Daoy (cell line): ENCODE measurements around the gene CTNNA1. TPM values are rescaled to one million over a fixed set of nuclear protein-coding genes. Genes with fewer than 3 reads are reported as not detected.
A peak's percentile ranks its signal among the peaks of the same experiment; 100 is the strongest.
"Not testable (repeated sequence)": the region's sequence is repeated elsewhere in the genome, so short reads cannot be mapped to it uniquely, and the experiment has no call there.

ENCODE experiments used
- DNase-seq: peaks from one replicate; pipeline ENCODE4 v3.0.0-alpha.2; 2015; ENCODE audit warnings: low read depth
- total RNA-seq: library from RNA; depleted of rRNA; stranded (reverse); fragments of >200 nt; shearing (Covaris generic); gene quantifications from 2 replicates; pipeline ENCODE4 v1.2.3, GENCODE V29; 2014; rRNA removed

Gene CTNNA1, protein sequence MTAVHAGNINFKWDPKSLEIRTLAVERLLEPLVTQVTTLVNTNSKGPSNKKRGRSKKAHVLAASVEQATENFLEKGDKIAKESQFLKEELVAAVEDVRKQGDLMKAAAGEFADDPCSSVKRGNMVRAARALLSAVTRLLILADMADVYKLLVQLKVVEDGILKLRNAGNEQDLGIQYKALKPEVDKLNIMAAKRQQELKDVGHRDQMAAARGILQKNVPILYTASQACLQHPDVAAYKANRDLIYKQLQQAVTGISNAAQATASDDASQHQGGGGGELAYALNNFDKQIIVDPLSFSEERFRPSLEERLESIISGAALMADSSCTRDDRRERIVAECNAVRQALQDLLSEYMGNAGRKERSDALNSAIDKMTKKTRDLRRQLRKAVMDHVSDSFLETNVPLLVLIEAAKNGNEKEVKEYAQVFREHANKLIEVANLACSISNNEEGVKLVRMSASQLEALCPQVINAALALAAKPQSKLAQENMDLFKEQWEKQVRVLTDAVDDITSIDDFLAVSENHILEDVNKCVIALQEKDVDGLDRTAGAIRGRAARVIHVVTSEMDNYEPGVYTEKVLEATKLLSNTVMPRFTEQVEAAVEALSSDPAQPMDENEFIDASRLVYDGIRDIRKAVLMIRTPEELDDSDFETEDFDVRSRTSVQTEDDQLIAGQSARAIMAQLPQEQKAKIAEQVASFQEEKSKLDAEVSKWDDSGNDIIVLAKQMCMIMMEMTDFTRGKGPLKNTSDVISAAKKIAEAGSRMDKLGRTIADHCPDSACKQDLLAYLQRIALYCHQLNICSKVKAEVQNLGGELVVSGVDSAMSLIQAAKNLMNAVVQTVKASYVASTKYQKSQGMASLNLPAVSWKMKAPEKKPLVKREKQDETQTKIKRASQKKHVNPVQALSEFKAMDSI
- total RNA-seq: 255 and 285 TPM in 2 replicates

DNA sequence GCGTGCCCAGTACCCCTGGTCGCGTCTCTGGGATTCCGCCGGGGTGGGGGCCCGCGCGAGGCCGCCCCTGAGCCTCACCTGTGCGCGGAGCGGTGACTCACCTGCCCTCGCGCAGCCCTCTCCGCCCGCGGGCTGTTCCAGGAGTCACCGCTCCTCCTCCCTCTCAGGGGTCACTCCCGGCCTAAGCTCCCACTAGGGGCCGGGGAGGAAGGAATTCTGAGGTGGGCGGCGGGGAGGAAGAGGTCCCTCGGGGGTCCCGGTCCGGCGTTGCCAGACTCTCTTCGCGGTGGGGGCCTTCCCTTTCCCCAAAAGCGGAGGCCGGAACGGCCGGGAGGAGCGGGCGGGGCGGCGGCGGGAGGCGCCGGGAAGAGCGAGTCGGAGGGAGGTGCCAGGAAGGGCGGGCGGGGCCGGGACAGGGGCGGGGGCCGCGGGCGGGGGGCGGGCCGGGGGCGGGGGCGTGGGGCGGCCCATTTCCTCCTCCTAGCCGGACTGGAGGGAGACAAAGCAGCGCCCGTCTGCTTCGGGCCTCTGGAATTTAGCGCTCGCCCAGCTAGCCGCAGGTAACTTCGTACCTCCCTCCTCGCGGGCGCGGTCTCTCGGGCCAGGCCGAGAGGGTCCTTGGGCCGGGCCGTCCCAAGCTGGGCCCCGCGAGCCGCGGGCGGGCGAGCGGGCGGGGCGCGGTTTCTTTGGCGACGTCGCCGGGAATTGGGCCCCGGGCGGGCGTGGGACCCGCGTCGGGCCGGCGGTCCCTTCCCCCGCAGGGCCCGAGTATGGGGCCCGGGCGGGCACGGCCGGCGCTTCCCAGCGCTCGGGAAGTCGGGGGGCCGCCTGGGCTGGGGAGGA lies at the start of gene CTNNA1:
Gene CTNNA1 (plus strand): TSS at position 475 of the 843 bp plus-strand sequence. CDS start 28,500 bp downstream, outside the sequence.
- peak; percentile 84 for DNase-seq

DNA sequence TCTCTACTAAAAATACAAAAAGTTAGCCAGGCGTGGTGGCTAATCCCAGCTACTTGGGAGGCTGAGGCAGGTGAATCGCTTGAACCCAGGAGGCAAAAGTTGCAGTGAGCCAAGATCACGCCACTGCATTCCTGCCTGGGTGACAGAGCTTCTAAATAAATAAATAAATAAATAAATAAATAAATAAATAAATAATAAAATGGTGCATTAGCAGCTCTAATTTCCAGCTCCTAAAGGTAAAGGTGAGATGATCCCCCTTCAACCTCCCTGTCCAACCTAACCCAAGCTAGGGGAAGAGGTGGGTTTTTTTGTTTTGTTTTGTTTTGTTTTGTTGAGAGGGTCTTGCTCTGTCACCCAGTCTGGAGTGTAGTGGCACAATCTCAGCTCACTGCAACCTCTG lies 49.4 kb upstream of the CTNNA1 start:
- DNase-seq: not testable (repeated sequence)

DNA sequence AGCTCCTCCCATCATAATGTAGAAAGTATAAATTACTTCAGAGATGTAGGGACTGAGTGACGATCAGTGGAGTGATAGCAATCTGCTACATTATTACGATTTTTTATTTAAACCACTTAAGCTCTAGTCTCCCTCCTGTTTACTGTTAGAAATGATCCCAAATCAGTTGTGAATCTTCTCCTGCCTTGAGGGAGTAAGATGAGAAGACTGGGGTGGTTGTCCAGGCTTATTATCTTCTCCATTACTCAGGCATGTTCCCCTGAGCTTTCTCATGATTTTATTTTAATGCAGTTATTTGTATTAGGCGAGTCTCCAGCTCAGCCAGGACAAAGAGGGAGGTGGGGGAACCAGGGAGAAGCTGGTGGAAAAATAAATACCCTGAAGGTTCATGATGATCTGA lies 48.2 kb upstream of the CTNNA1 start:
- DNase-seq: no peak

DNA sequence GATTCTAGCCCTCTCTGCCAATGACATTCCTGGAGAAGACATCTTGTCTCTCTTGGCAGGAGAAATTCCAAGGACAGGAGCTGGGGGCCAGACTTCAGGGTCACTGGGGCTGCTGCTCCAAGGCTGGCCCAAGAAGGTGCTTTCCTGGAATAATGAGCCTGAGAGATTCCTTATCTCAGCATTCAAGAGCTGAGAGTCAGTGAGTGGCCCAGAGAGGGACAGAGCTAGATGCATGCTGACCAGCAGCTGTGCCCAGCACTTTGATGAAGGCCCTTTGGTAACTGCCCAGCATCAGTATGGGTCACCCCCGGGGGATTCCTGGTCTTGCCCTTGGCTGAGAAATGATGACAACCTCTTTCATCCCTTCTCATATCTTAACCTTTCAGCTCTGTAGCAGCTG lies 47.7 kb upstream of the CTNNA1 start:
- no peak for DNase-seq

DNA sequence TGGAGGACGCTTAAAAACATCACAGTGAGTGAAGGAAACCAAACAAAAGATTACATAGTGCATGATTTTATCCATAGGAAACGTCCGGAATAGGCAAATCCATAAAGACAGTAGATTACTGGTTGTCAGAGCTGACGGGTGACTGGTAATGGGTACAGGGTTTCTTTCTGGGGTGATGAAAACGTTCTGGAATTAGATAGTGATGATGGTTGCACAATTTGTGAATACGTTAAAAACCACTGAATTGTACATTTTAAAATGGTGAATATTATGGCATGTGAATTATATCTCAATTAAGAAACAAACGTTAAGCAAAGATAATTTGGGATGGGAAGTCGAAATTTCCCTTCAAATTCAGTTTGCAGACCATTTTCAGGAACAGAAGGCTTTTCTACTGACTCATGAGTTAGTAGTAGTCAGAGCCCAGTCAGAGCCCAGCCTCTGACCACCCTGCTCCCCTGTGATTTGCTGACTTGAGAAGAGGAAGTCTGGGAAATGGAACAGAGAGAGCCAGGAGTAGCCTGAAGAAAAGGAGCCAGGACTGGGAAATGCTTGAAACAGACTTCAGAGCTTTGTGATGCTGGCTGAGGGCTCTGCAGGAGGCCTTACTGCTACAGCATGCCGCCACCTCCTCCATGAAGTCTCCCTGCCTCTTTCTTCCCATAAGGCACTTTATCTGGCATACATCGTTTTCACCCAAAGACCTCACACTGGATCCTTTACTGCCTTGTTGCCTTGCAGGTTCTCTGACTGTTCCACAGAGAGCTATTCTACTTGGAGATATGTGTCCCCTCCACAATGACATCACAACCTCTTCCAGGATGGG lies 46.4 kb upstream of the CTNNA1 start:
- peak; percentile 85 for DNase-seq

DNA sequence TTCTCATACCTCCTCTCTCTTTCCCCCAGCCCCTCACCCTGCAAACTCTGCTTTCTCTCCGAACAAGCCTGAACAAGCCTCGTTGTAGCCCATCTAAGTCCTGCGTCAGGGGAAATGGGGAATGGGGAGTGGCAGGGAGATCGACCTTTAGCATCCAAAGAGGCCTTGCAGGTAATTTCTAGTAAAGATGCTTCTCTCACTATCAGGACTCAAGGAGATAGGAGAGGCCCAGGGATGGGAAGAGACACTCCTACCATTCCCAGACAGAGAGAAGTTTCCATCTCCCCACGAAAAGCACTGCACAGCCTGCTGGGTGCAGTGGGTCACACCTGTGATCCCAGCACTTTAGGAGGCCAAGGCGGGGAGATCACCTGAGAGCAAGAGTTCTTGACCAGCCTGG lies 44.4 kb upstream of the CTNNA1 start:
- DNase-seq: no peak

DNA sequence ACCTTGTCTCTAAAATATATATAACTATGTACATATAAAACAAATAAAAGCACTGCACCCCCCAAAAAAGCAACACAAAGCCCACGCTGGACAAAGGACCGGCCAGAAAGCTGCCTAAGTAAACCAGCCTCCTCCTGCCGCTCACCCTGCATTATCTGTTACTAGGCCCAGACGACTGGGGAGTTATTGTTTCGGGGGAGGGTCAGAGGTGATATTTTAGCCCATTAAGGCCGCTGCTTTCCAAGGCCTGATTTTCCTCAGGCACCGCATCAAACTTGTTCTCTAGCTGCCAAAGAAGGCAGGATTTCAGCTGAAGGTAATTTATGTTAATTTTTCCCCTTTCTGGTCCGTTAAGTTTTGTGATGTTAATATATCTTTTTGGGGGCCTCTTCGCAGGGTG lies 44.0 kb upstream of the CTNNA1 start:
- DNase-seq: no peak

DNA sequence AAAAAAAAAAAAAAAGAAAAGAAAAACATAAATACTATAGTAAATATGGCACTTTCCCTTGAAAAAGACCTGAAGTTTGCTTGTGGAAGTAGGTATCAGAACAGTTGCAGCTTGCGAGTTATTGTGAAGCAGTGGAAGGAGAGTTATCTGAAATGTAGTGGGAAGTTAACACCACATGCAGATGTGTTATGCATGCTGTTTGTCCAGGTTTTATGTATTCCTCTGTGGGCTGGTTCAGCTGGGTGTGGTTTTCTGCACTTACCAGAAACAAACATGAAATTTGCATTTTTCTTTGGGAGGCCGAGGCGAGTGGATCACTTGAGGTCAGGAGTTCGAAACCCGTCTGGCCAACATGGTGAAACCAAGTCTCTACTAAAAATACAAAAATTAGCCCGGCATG lies 42.1 kb upstream of the CTNNA1 start:
- no peak for DNase-seq

DNA sequence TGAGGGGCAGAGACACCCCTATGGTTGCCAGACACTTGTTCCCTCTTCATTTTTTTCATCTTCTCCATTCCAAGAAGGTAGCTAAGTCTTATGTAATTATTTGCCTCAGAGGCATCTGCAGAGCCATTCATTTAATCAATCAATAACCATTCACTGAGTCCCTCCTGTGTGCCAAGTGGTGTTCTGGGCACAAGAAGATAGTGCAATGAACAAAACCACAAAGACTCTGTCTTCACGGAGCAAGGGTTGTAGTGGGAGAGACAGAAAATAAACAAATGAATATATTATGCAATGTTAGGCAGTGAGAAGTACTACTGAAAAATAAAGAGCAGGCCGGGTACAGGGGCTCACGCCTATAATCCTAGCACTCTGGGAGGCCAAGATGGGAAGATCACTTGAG lies 41.4 kb upstream of the CTNNA1 start:
- no peak for DNase-seq

DNA sequence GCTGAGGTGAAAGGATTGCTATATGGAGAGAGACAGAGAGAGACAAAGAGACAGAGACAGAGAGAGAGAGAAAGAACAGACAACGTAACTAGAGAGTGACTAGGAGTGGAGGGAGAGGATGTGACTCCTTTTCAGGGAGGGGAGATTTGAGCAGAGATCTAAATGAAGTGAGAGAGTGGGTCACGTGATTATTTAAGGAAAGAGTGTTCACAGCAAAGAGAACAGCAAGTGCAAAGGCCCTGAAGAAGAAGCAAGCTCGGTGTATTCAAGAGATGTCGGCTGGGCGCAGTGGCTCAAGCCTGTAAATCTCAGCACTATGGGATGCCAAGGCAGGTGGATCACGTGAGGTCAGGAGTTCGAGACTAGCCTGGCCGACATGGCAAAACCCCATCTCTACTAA lies 40.9 kb upstream of the CTNNA1 start:
- DNase-seq: no peak

DNA sequence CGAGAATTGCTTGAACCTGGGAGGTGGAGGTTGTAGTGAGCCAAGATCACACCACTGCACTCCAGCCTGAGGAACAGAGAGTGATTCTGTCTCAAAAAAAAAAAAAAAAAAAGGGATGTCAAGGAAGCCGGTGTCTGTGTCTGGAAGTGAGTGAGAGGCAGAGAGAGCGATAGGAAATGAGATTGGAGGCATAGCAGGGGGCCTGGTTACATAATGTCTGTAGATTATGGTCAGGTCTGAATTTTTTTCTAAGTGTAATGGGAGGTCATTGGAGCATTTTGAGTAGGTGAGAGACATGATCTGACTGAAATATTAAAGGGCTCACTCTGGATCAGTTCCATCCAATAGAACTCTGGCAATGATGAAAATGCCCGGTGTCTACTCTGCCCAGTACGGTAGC lies 40.4 kb upstream of the CTNNA1 start:
- no peak for DNase-seq

DNA sequence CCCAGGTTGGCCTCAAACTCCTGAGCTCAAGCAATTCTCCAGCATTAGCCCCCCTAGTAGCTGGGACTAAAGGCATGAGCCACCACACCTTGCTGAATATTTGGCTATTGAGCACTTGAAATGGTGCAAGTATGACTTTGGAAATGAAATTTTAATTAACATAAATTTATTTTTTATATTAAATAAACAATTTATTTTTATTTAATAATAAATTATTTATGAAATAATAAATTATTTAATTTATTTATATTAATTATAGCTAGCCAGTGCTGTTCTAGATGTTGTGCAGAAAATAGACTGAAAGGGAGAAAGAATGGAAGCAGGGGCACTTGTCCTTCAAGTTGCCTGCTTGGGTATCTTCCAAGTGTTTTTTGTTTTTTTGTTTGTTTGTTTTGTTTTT lies 40.0 kb upstream of the CTNNA1 start:
- DNase-seq: no peak

DNA sequence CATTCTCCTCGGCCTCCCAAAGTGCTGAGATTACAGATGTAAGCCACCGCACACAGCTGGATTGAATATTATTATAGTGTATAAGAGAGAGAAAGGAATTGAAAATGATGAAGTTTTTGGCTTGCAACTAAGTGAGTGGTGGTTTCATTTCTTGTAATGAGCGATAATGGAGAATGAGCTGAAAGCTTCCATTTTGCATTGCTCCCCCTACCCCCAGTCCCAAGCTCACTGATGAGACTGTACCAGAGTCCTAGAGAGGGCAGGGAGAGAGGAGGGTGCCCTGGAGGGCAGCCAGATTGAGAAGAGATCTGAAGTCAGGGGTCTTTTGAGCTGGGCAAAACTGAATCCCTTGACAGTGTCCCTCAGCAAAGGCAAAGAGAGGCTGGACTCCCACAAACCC lies 38.5 kb upstream of the CTNNA1 start:
- no peak for DNase-seq

DNA sequence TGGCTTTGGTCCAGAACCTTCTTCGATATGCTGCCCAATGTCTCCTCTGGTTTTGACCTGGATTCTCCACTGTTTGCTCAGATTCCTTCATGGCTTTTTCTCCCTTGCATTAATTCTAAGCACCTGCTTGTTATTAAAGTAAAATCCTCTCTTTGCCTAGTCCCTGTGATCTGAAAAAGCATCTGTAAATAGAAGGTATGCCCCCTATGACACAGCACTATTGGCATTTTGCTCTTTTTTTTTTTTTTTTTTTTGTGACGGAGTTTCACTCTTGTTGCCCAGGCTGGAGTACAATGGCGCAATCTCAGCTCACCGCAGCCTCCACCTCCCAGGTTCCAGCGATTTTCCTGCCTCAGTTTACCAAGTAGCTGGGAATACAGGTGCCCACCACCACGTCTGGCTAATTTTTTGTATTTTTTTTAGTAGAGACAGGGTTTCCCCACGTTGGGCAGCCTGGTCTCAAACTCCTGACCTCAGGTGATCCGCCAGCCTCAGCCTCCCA lies 37.2 kb upstream of the CTNNA1 start:
- not testable (repeated sequence) for DNase-seq

DNA sequence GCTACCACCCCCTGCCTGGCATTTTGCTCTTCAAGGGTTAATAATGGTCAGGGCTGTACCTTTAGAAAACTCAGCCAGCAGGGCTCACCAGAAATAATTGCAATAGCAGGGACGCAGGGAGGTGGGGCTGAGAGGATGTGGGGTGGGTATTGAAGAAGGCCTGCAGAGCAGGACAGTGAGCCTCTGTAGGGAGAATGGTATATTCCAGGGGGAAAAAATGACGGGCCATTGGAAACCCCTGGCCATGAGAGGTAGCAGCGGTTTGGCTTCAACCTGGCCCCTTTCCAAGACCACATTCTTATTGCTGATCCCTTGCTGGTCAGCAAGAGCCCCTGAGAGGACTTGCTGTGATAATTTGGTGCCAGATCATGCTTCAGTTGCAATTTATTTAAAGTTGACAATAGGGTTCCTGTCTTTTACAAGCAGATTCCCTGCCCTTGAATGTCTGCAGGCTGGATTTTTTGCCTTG lies 36.7 kb upstream of the CTNNA1 start:
- peak; percentile 28 for DNase-seq

DNA sequence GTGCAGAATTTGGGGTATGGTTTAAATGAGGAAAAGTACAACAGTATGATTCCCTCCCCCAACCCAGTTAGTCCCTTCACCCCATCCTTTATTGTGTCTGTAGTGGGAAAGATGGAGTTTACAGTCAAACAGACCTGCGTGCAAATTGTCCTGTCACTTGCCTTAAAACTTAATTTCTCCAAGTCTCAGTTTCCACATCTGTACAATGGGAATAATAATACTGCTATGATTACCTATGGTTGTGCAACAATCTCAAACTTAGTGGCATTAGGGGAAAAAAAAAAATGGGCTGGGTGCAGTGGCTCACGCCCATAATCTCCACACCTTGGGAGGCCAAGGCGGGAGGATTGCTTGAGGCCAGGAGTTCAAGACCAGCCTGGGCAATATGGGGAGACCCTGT lies 35.8 kb upstream of the CTNNA1 start:
- no peak for DNase-seq

DNA sequence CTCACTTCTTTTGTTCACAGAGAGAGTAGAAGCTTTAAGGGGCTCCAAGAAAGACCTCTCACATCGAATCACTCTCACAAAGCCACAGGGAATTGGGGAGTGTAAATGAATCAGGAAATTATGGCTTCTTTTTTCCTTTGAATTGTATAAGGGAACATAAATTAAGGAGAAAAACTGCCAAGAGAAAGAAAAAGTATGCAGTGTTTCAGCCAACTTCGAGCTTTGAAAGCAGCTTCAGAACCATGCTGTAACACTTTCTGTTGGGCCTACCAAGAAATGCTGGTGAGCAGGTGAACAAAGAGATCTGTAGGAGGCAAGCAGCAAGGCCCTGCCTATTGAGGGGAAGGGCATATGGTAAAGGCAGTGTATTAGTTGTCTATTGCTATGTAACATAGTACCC lies 33.4 kb upstream of the CTNNA1 start:
- no peak for DNase-seq

DNA sequence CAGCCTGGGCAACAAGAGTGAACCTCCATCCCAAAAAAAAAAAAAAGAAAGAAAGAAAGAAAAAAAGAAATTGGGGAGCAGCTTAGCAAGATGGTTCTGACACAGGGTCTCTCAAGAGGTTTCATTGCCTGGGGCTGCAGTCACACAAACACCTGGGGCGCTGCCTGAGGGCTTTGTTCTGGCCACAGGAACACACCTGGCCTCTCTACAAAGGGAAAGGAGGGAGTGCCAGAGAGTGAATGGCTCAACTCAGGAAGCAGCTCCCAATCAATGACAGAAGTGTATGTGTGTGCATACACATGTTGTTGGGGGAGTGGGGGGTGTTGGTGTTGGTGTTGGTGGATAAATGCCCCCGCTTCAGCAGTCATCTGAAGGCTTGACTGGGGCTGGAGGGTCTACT lies 32.4 kb upstream of the CTNNA1 start:
- DNase-seq: no peak

DNA sequence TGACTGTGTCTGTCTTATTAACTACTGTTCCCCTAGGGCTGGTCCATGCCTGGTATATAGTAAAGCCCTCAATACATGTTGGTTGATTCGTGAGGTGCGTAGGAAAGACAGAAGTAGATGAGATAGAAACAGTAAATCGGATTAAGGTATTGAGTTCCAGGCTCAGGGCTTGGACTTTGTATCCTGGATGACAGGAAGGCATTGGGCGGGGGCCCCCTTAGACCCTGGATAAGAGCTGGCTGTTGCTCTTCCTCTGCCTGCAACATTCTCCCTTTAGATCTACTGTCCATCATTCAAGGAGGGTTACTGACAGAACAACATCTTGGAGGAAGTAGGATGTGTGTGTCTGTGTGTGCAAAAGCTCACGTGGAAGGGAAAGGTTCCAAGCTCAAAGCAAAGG lies 31.2 kb upstream of the CTNNA1 start:
- no peak for DNase-seq

DNA sequence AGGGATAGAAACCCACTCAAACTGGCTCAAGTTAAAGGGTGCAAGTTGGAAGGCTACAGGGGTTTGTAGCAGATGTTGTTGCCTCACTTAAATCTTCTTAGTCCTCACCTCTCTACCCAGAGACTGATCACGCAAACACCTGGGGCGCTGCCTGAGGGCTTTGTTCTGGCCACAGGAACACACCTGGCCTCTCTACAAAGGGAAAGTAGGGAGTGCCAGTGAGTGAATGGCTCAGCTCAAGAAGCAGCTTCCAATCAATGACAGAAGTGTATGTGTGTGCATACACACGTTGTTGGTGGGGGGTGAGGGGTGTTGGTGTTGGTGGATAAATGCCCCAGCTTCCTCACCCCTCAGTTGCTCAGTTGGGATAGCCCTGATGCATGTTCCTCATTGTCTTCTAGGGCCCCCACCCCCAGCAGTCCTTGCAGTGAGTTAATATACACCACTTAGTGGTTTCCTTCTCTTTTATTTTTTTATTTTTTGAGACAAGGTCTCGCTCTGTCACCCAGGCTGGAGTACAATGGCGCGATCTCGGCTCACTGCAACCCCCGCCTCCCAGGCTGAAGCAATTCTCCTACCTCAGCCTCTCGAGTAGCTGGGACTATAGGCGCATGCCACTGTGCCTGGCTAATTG lies 30.6 kb upstream of the CTNNA1 start:
- no peak for DNase-seq
